T-helper 9 cell (primary cell): ENCODE data around the gene YWHAB.
A peak's percentile ranks its signal among the peaks of the same experiment; 100 is the strongest.
"Not testable (repeated sequence)": the region's sequence is repeated elsewhere in the genome, so short reads cannot be mapped to it uniquely, and the experiment has no call there.

Experiments used
- DNase-seq: peaks from one replicate; pipeline ENCODE4 v3.0.0-alpha.2; 2020

YWHAB gene

DNA sequence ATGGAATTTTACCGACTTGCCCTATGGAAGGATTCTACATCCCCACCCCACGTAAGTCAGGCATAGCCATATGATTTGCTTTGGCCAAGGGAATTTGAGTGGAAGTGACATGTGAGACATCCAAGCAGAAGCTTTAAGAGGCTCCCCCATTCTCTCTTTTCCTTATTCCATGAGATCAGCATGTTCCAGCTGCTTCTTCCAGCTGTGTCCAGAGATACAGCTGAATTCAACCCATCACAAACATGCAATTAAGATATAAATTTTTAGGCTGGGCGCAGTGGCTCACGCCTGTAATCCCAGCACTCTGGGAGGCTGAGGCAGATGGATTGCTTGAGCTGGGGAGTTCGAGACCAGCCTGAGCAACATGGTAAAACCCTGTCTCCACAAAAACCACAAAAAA, 16.0 kb upstream of the YWHAB start:
- no peak for DNase-seq

DNA sequence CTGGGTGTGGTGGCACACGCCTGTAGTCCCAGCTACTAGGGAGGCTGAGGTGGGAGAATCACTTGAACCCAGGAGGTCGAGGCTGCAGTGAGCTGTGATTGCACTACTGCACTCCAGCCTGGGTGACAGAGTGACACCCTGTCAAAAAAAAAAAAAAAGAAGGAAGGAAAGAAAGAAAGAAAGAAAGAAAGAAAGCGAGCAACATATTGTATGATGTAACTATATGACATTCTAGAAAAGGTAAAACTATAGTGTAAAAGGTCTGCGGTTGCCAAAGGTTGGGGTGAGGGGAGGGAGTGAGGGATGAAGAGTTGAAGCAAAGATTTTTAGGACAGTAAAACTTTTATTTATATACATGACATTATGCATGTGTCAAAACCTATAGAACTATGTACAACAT, 3.1 kb upstream of the YWHAB start:
- DNase-seq, result not testable (repeated sequence)

DNA sequence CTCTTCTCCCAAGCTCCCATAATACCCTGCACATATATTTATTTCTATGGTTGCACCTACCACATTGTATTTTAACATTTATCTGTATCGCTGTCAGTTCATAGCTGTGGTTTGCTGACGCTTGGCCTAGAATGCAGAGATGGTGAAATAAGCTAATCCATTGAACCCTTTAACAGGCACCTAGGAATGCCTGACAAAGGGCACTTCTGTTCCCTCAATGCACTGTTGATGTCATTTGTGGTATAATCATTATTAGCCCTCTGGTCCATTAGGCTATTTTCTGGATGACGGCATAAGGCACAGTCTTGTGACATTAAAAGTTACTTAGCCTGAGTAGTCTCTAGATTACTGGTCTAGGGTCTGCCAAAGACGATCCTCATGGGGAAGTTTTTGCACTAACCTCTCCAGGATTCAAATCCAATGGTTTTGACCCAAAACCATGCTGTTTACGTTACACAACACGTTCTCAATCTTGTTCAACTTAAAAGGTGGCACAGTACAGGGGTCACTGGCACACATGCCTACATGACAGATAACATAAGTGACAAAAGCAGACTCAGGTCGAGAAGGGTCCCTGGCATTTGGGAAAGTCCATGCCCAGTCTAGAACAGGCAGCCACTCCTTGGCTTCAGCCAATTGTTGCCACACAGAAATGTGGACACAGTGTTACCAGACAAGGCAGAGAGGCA, 2.1 kb upstream of the YWHAB start:
- DNase-seq, result no peak

DNA sequence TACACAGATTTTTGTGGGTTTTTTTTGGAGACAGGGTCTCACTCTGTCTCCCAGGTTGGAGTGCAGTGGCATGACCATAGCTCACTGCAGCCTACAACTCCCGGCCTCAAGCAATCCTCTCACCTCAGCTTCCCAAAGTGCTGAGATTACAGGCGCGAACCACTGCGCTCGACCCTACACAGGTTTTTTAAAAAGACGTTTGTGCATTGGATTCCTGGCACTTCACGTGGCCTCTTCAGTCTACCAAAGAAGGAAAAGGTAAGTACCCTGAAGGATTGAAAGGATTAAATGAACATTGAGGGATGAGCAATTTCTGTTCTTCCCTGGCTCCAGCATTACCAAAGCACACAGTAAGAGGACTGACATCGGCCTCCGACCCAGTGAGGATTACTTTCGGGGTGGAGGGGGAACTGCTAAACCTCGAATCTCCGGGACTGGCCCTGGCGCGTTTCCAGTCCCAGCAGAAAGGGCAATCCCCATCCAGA, 556 bp upstream of the YWHAB start:
- no peak for DNase-seq

DNA sequence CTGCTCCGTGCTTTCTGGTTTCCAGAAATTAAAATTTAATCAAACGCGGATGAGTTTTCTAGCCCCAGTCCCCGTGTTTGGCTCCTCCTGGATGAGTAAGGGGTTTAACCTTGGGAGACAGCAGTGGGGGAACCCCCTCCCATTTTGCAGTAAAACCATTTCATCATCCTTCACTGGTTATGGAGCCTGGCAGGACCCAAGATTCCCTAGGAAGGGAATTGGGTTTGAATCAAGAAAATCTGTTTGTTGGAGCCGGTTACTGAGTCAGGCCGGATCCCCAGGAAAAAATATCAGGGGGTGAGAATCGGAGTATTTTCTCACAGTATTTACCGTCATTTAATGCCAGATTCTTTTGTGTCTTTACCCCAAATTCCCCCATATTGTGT, 754 bp downstream of the YWHAB start:
- DNase-seq, result no peak

DNA sequence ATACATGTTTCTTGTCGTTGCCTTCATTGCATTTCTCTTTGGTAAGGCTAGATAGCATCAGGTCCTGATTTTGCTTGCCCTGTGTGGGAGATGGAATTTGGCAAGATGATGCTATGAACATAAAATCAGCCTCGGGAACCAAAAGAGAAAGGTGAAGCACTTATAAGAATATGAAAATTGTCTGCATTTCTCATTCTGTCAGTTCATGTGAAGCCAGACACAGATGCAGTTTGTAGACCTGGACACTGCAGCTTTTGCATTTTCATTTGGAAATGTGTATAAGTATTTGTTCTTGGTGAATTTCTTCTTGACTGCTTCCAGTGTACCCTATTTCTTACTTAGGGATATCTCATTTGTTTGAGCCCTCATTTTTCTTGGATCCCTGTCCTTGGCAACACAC, 1.3 kb downstream of the YWHAB start:
- no peak for DNase-seq

DNA sequence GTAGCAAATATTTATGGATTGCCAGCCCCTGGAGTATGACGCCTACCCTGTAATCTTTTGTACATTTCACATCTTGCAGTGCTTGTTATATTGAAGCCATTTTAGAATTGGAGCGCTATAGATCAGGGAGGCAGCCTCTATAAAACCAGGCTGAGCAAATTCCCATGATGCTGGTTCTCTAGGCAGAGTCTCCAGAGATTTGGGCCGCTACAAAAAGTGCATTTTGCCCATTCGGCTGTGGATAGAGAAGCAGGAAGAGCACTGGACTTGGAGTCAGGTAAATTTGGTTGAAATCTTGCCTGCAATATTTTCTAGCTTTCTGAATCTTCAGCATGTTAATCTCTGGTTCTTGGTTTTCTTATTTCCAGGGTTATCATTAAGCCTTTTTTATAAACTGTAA, 2.0 kb downstream of the YWHAB start:
- DNase-seq, result no peak

DNA sequence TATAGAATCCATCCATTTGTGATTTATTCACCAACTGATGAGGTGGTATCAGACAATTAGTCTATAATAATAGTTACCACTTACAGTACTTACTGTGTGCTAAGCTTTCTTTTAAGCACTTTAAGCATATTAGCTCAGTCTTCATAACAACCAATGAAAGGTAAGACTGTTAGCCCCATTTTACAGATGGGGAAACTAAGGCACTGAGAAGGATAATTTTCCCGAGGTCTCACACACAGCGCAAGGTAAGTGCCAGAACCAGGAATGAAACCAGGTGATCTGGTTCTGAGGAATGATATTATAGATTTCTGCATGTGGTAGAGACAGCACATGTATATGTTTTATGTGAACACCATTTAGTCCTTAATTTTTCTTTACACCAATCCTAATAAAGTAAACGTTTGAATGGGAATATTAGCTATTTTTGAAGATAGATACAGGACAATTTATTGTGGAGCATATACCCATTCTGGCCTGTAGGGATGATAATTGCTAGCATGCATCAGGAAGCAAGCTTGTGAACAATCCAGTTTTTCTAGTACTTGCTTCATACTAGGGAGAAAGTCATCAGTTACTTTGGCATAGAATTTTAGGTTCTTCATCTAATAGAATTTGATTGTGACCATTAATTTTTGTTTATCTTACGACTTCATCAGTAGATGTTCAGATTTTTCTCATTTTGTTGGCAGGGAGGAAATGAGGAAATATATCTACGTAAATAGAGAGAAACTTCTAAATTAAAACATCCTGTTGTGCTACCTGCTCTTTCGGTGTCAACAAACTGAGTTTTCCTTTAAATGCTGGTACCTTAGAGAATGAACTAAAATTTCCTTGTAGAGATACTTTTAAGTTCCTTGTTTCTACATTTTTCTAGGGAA, 3.0 kb downstream of the YWHAB start:
- no peak for DNase-seq

DNA sequence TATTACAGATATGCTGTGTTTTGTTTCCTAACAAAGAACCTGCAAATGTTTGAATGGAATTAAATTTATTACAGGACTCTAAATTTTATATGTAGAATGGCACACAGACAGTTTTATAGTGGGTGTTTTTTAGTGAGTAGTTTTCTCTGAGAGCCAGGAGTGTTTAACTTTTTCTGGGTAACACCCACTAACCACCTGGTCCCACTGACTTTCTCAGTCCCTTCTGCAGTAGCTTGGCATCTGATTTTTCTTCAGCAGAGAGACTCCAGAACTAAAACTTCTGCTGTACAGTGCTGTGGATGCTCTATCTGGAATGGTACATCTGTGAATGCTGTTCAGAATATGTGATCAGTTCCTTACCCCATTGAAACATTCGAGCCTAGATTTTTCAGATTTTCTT, 6.3 kb downstream of the YWHAB start:
- no peak for DNase-seq

DNA sequence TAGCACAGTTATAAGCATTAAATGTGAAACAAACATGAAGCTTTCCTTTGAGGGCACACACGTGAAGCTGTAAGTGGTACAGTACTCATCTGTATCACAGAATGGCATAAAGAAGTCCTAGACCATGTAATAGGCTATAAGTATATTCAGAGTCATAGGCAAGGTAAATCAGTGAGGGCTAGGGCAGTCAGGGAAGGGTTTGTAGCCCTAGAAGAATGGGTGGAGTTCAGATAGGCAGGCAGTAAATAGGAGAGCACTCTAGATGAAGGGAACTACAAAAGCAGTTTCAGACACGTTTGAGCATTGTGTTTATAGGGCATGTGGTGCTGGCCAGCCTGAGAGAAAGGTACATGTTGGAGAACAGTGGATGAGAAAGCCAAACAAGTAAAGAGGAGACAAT, 9.5 kb downstream of the YWHAB start:
- DNase-seq, result no peak

DNA sequence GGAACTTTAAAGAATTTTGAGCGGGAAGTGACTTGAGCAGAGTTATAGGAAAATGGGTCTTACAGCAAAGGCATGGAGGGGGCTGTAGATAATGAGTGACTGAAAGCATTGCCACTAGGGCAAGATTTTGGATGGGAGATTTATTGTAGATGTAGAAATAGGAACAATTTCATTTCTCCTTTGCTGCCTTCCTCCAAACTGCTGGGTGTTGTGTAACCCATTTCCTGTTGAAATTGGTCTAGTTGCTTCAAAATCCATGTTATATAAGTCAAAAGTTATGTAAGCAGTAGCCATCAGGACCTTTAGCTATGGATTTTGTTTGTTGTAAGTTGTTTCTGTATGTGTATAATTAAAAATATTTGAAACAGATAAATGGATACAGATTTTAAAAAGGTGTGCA, 11.1 kb downstream of the YWHAB start:
- DNase-seq, result no peak

DNA sequence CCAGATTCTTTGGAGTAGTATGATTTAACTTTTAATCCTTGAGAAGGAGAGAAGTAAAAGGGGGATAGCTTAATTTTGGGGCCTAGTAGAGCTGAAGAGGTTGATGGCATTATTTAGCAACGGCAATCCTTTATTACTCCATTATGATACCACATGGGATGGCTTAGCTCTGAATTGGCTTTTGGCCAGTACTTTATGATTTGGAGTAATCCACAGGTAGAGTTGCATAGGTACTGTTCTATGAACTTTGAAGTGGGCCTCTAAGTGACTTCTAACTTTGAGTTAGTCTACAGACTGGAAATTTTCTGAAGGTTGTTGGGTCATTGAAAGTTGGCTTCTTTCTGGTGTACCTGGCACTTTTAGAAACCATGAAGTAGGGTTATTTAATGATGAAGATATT, 11.6 kb downstream of the YWHAB start:
- no peak for DNase-seq

DNA sequence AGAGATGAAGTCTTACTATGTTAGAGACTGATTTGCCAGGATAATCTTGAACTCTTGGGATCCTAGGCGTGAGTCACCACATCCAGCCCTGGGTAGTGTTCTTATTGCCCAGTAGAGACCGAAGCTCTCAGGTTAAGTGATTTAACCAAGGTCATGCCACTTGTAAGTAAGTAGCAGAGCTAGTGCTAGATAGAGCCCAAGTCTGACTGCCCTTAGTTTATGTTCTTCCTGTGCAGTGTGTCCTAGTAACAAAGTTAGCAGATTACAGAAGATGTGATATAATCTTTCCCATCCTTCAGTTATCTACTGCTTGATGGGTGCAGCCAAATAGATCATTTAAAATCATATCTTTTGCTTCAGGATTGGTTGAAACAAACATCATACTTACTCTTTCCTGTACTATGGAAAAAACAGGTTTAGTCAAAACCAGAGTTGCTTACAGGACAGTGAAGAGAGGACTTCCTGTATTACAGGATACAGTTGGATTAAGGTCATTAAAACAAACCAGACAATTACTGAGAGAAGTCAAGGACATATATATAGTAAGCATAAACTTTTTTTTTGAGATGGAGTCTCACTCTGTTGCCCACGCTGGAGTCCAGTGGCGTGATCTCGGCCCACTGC, 14.8 kb downstream of the YWHAB start:
- no peak for DNase-seq

DNA sequence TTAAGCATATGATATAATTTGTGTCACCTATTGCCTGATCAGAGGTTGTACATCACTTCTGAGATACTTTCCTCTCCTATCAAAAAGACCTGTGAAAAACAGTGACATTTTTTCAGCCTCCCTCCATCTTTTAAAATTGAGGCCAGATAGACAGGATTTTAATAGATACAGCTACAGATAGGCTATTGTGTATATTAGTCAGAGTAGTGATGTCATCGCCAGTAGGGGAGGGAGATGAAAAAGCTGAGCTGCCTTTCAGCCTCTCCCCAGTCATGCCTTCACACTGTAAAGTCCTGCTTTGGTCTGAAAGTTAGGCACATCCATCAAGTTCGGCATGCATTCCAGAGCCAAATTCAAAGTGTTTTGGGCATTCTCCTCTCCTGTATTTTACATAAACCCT, 16.5 kb downstream of the YWHAB start:
- DNase-seq, result no peak

DNA sequence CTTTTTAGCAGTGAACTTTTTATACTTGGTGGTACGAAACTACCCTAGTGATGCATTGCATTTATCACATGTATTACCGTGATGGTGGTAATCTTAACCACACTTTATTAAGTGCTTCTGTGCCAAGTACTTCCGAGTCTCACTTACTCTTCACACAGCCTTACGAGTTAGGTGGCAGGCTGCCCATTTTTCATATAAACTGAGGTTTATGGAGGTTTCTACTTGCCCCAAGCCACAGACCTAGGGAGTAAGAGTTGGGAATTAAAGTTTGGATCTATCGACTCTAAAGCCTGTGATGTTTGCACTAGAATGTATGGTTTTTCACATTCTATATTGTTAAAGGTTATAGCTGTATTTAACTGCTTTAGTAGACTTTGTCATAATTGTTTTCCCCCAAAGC, 18.9 kb downstream of the YWHAB start:
- DNase-seq, result no peak

DNA sequence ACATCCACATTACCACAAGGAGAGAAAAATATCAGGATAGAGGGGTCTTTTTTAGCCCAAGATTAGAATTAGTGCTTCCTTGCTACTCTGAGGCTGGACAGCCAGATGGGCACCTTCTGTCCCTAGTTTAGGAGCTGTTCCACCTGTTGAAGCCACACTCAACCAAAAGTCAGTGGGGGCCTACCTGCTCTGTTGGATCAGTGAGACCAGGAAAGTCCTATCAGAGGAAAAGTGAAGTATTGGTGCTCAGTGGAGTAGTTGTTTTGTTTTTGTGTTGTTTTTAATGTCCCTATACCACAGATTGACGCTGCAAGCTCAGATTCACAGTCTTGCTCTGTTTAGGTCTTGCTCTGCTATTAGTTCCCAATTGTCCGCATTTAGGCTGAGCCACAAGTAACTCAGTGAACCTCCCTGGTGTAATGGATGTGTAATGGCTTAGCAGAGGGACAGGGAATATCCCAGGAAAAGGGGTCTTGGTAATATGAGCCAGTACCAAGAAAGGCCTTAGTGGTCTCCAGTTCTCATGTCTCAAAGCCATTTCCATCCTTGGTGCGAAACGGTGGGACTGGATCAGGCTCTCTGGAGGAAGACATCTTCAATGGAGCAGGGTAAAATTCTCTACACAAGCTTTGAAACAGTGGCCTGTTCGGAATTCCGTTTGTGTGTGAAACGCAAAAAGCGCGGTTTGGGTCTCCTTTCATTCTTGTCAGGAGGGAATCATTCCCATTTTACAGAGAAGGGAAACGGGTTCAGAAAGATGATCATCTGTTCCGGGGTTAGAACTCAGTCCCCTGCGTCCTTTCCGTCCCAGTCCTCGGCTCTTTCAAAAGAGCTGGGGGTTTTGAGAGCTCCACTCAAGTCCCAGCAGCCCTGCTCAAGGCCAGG, 23.7 kb downstream of the YWHAB start:
- no peak for DNase-seq

DNA sequence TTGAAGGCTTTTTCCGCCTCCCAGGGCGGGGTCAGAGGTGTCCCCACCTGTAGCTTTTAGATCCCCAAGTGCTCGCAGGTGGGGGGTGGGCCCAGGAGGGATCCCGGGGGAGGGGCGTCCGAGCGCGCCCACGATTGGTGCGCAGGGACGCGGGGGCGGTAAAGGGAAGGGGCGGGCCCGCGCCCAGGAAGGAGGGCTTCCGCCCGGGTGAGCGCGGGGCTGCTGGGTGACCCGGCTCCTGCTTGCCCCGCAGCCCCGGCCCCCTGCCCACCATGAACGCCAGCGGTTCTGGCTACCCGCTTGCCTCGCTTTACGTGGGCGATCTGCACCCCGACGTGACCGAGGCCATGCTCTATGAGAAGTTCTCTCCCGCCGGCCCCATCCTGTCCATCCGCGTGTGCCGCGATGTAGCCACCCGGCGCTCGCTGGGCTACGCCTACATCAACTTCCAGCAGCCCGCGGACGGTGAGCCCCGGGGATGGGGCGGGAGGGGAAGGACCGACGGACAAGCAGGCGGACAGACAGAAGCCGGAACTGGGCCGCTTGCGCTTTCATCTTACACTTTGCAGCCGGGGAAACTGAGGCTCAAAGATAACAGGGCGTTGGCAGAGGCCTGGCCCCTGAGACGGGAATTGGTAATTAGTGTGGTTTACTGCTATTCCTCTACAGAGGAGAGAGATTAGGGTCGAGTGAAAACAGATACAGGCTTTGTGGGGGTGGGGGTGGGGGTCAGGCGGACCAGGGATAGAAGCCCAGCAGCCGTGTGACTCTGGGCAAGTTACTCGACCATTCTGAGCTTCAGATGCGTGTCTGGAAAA, 24.6 kb downstream of the YWHAB start, which contains the start of gene PABPC1L:
TSS of gene PABPC1L (plus strand) at position 189 of the 818 bp plus-strand sequence. CDS start at position 273, 84 bp downstream.
- DNase-seq, result peak; percentile 72

DNA sequence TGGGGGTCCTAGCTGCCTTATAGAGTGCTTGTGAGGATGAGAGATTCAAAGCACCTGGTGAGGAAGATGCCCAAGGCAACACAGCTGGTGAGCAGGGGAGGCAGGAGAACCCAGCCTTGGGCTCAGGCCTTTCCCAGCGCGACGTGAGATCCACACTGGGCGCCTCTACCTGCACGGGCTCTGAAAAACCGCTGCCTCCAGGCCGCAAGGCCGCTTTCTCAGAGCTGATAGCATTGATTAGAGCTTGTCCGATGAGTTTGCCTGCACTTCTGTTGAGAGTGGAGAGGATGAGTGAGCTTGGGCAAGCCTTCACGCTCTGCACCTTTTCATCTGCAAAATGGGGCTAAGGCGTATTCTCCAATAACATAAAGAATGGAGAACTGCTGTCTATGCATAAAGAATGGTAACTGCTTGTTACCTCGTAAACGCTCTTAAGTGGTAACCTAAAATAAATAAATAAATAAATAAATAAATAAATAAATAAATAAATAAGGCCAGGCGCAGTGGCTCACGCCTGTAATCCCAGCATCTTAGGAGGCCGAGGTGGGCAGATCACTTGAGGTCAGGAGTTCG, 25.3 kb downstream of the YWHAB start:
- no peak for DNase-seq

DNA sequence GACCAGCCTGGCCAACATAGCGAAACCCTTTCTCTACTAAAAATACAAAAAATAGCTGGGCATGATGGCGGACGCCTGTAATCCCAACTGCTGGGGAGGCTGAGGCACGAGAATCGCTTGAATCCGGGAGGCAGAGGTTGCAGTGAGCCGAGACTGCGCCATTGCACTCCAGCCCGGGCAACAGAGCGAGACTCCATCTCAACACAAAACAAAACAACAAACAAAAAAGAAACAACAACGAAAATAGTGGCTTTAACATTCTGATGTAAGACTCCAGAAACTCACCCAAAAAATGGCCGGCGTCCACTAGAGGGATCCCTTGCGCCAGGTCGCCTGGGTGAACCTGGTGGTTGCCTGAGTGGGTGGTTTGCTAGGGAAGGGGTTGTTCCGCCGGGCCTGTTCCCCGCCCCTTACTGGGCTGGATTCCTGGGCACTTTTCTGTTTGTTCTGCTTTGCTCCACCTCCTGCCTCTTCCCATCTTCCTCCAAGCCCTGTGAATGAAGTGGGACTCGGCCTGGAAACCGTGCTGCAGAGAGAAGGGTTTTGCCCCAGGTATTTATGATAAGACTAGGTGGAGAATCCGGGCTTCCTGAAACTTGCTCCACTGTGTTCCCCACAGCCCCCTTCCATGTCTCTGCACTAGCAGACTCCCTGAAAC, 25.9 kb downstream of the YWHAB start:
- DNase-seq, result peak; percentile 13

DNA sequence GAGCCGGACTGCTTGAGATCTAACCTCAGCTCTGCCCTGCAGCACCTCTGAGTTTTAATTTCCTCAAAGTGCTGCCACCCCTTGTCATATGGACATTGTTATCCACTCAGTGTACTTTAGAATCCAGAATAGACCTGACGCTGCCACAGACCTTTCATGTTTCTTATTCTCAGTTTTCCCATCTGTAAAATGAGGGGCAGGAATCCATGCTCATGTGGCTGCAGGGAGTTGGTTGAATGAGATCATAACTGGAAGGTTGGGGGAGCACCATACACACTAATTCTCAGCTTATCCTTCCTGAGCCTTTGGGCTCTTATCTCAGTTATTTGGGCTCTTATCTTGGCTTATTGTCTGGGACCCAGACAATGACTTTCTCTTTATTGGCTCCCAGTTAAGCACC, 26.7 kb downstream of the YWHAB start:
- DNase-seq, result no peak

DNA sequence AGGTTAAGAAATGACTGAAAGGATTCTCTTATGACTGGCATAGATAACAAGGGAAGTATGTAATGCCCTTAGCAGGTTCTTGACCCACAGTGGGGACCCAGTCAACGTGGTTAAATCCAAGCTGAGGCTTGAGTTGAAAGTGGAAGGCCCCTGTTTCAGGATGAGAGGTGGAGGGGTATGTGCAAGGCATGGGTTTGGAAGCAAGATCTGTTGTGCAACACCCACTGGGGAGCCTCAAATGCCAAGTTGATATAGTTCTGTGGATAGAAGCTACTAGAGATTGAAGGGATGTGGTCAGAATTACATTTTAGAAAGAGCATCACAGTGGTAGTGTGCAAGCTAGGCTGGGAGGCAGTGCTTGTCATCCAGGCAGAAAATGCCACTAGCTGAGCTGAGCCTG, 29.4 kb downstream of the YWHAB start:
- no peak for DNase-seq
